BLaER1 (cell line): ENCODE data around the gene MFSD1.
A peak's percentile ranks its signal among the peaks of the same experiment; 100 is the strongest.

Source experiments
- H3K27ac ChIP-seq: shearing (Covaris generic); formaldehyde crosslinking; 2 replicates; pipeline ENCODE4 v1.8.1; 2022
- H3K27me3 ChIP-seq: shearing (Covaris generic); formaldehyde crosslinking; 2 replicates; pipeline ENCODE4 v1.8.1; 2022
- H3K36me3 ChIP-seq: shearing (Covaris generic); formaldehyde crosslinking; 2 replicates; pipeline ENCODE4 v1.8.1; 2022
- H3K4me1 ChIP-seq: shearing (Covaris generic); formaldehyde crosslinking; 2 replicates; pipeline ENCODE4 v1.8.1; 2022
- H3K4me2 ChIP-seq: shearing (Covaris generic); formaldehyde crosslinking; 2 replicates; pipeline ENCODE4 v1.8.1; 2022
- H3K4me3 ChIP-seq: shearing (Covaris generic); formaldehyde crosslinking; 2 replicates; pipeline ENCODE4 v1.8.1; 2022
- H3K9ac ChIP-seq: shearing (Covaris generic); formaldehyde crosslinking; 2 replicates; pipeline ENCODE4 v1.8.1; 2022
- H3K9me3 ChIP-seq: shearing (Covaris generic); formaldehyde crosslinking; 2 replicates; pipeline ENCODE4 v1.8.1; 2022
- H4K20me1 ChIP-seq: shearing (Covaris generic); formaldehyde crosslinking; 2 replicates; pipeline ENCODE4 v1.8.1; 2022
- Cebpa-rat ChIP-seq: shearing (Covaris generic); IDR thresholded peaks from 2 replicates; pipeline ENCODE4 v1.8.1; 2022

Gene MFSD1

GRCh38 chr3:158801696-158802408 is at the start of gene MFSD1:
Gene MFSD1, plus strand, starts transcription at chr3:158802054. Its CDS starts 99 bp downstream, at chr3:158802153.
- Histone ChIP-seq H3K4me3 (peak within 1 kb of the TSS; percentile 95), H3K9ac (peak within 1 kb of the TSS; percentile 85), H3K9me3 (no peaks in the 10 kb centered on the region), H3K27ac (peak within 1 kb of the TSS; percentile 78), H3K36me3 (no peaks in the 10 kb centered on the region), H3K4me1 (peaks cover 20% of the 10 kb centered on the region), H3K4me2 (peak within 1 kb of the TSS; percentile 86), H4K20me1 (no peaks in the 10 kb centered on the region), H3K27me3 (no peaks in the 10 kb centered on the region)
- TF ChIP-seq Cebpa-rat: no peak

- Histone ChIP-seq H3K4me3 (no peak overlapping the region), H4K20me1 (no peaks in the 10 kb centered on the region), H3K36me3 (no peaks in the 10 kb centered on the region), H3K9ac (no peak overlapping the region), H3K9me3 (no peaks in the 10 kb centered on the region), H3K4me2 (no peak overlapping the region), H3K4me1 (0 out of 2 replicates have a peak, but pooled peaks cover under 1% of the 10 kb centered on the region), H3K27me3 (no peaks in the 10 kb centered on the region), H3K27ac (no peak overlapping the region)
- TF ChIP-seq Cebpa-rat: no peak
Observed at GRCh38 chr3:158753854-158754253, 48.0 kb upstream of the MFSD1 start.

GRCh38 chr3:158755421-158755820 is 46.4 kb upstream of the MFSD1 start:
- Histone ChIP-seq H4K20me1 (no peaks in the 10 kb centered on the region), H3K27me3 (no peaks in the 10 kb centered on the region), H3K4me3 (no peak overlapping the region), H3K9ac (no peak overlapping the region), H3K9me3 (no peaks in the 10 kb centered on the region), H3K27ac (no peak overlapping the region), H3K36me3 (no peaks in the 10 kb centered on the region), H3K4me1 (no peaks in the 10 kb centered on the region), H3K4me2 (no peak overlapping the region)
- TF ChIP-seq Cebpa-rat: no peak

- no peaks in the 10 kb centered on the region for H3K27me3 ChIP-seq
- no peaks in the 10 kb centered on the region for H3K4me1 ChIP-seq
- TF ChIP-seq Cebpa-rat: no peak
- H4K20me1 ChIP-seq: no peaks in the 10 kb centered on the region
- no peak overlapping the region for H3K4me3 ChIP-seq
- no peaks in the 10 kb centered on the region for H3K9me3 ChIP-seq
- no peak overlapping the region for H3K27ac ChIP-seq
- no peaks in the 10 kb centered on the region for H3K36me3 ChIP-seq
- H3K4me2 ChIP-seq: no peak overlapping the region
- H3K9ac ChIP-seq: no peak overlapping the region
Observed at GRCh38 chr3:158761350-158761749, 40.5 kb upstream of the MFSD1 start.

- TF ChIP-seq Cebpa-rat: no peak
- Histone ChIP-seq H3K36me3 (no peaks in the 10 kb centered on the region), H3K9me3 (no peaks in the 10 kb centered on the region), H3K4me2 (no peak overlapping the region), H4K20me1 (no peaks in the 10 kb centered on the region), H3K27me3 (no peaks in the 10 kb centered on the region), H3K4me3 (no peak overlapping the region), H3K27ac (no peak overlapping the region), H3K9ac (no peak overlapping the region), H3K4me1 (no peaks in the 10 kb centered on the region)
Observed at GRCh38 chr3:158762701-158763100, 39.2 kb upstream of the MFSD1 start.

- Histone ChIP-seq H3K9me3 (no peaks in the 10 kb centered on the region), H3K4me3 (no peak overlapping the region), H3K27me3 (no peaks in the 10 kb centered on the region), H3K4me2 (no peak overlapping the region), H4K20me1 (no peaks in the 10 kb centered on the region), H3K36me3 (no peaks in the 10 kb centered on the region), H3K27ac (no peak overlapping the region), H3K4me1 (no peaks in the 10 kb centered on the region), H3K9ac (no peak overlapping the region)
- no peak for TF ChIP-seq Cebpa-rat
Observed at GRCh38 chr3:158763421-158763820, 38.4 kb upstream of the MFSD1 start.

- no peak for TF ChIP-seq Cebpa-rat
Observed at GRCh38 chr3:158765518-158766205, 36.2 kb upstream of the MFSD1 start.

GRCh38 chr3:158766364-158766763 is 35.5 kb upstream of the MFSD1 start:
- Histone ChIP-seq H3K27ac (no peak overlapping the region), H3K36me3 (no peaks in the 10 kb centered on the region), H3K4me1 (no peaks in the 10 kb centered on the region), H3K4me3 (no peak overlapping the region), H3K9ac (no peak overlapping the region), H3K9me3 (no peaks in the 10 kb centered on the region), H4K20me1 (no peaks in the 10 kb centered on the region), H3K27me3 (no peaks in the 10 kb centered on the region), H3K4me2 (no peak overlapping the region)
- no peak for TF ChIP-seq Cebpa-rat

More at GRCh38 chr3:158765518-158766205, 36.2 kb upstream of the MFSD1 start:
- H3K27ac ChIP-seq: no peak overlapping the region
- H3K36me3 ChIP-seq: no peaks in the 10 kb centered on the region
- H4K20me1 ChIP-seq: no peaks in the 10 kb centered on the region
- H3K4me3 ChIP-seq: no peak overlapping the region
- no peaks in the 10 kb centered on the region for H3K4me1 ChIP-seq
- no peaks in the 10 kb centered on the region for H3K9me3 ChIP-seq
- H3K9ac ChIP-seq: no peak overlapping the region
- no peak overlapping the region for H3K4me2 ChIP-seq
- no peaks in the 10 kb centered on the region for H3K27me3 ChIP-seq

GRCh38 chr3:158768361-158768787 is 33.5 kb upstream of the MFSD1 start:
- H3K27me3 ChIP-seq: no peaks in the 10 kb centered on the region
- H3K4me2 ChIP-seq: no peak overlapping the region
- no peaks in the 10 kb centered on the region for H3K36me3 ChIP-seq
- TF ChIP-seq Cebpa-rat: no peak
- no peak overlapping the region for H3K4me3 ChIP-seq
- H3K9me3 ChIP-seq: no peaks in the 10 kb centered on the region
- no peak overlapping the region for H3K9ac ChIP-seq
- no peak overlapping the region for H3K27ac ChIP-seq
- no peaks in the 10 kb centered on the region for H4K20me1 ChIP-seq
- H3K4me1 ChIP-seq: no peaks in the 10 kb centered on the region

GRCh38 chr3:158768881-158769543 is 32.8 kb upstream of the MFSD1 start:
- Histone ChIP-seq H3K9me3 (no peaks in the 10 kb centered on the region), H3K36me3 (no peaks in the 10 kb centered on the region), H3K4me1 (no peaks in the 10 kb centered on the region), H3K4me3 (no peak overlapping the region), H3K27ac (no peak overlapping the region), H4K20me1 (no peaks in the 10 kb centered on the region), H3K4me2 (no peak overlapping the region), H3K9ac (no peak overlapping the region), H3K27me3 (no peaks in the 10 kb centered on the region)
- TF ChIP-seq Cebpa-rat: no peak
